ENCODE data around the gene USP44. TPM values are rescaled to one million over a fixed set of nuclear protein-coding genes. Genes with fewer than 3 reads are reported as not detected.

USP44 gene
- total RNA-seq, 1 experiment from 2014 or later = 0.45 TPM

DNA sequence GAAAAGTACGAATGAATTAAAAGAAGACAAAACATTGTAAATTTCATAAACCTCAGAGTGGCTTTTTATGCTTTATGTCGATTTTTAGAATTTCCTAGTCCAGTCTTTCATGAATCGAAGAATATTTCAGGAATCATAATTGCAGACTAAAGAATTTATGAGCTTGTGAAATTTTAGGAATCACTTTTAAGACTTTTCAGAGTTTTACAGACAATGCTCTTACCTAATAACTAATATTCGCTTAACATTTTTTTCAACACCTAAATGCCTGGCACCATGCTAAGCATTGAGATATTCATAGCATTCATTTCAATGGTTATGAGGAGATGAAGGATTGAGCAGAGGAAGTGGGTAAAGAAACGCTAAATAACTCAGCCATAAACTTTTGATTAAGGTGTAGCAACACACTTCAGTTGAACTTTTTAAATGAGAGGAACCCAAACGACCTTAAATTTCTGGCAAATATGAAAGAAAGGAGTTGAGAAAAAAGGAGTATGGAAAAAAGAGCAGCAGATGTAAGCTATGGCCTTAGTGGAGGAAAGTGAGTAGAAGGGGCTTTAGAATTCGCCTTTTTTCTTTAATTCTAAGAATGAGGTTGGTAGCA lies 739 bp upstream of the USP44 start:
- in situ Hi-C loops (cut with HindIII; ENCODE audit: low pct_unique_long_range_greater_than_20kb, low sequenced_read_pairs) = no loop called here
- no peak for DNase-seq (ENCODE audit: low read depth, low spot score)

DNA sequence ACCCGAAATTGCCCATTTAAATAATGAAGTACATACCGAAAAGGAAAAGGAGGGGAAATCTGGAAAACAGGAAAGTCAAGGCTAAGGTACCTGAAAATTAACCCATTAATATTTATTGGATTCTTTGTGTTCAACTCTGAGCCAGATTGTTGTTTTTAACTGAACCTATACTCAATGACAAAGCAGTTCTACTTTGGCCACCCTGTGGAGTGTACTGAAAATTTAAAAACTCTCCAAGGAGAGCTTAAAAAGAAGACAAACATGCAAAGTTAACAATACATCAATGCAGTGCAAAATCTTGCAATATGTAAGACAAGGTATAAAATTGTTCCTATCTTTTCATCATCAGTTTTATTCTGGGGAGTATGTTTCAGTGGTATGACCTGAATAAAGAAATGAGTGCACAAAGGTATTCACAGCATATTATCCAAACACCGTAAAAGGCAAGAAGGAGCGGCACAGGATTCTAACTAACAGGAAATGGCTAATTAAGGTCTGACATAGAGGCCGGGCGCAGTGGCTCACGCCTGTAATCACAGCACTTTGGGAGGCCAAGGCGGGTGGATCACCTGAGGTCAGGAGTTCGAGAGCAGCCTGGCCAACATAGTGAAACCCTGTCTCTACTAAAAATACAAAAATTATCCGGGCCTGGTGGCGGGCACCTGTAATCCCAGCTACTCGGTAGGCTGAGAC lies 1.7 kb downstream of the USP44 start:
- in situ Hi-C loops (cut with HindIII; ENCODE audit: low pct_unique_long_range_greater_than_20kb, low sequenced_read_pairs) = no loop called here
- DNase-seq (ENCODE audit: low read depth, low spot score) = no peak

DNA sequence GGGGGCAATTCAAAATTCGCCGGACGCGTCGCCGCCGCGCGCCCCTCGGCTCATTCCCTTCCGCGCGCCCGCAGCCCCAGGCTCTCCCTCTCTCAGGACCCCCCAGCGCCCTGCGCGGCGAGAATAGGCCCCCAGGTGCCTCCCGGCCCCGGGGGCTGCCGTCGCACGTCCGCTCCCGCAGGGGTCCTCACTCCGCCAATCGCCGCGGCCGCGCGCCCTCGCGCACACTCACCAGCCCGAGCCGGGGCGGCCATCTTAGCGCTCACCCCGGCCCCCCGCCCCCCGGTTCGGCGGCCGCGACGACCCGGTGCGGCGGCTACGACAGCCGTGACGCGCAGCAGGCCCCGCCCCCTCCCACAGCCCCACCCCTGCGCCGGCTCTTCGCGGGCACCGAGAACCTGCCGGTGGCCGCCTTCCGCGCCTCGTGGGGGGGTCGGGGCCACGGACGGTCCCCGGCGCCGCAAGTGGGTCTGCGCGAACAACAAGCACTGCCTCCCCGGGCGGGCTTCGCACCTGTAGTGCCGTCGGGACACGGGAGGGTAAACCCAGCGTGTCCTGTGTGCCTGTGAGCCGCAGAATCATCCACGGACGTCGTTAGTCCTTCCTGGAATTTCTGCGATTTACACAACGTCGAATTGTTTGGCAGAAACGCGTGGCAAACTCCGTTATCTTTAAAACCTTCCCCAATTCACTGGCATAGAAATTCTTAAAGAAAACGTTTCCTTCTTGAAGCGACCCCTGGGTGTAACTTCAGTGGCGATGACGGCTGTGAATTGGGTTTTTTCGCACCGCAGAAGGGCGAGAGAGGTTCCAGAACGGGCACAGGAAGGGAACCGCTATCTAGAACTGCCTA lies 2.5 kb downstream of the USP44 start:
- no peak for DNase-seq (ENCODE audit: low read depth, low spot score)
- in situ Hi-C loops (cut with HindIII; ENCODE audit: low pct_unique_long_range_greater_than_20kb, low sequenced_read_pairs) = no loop called here

DNA sequence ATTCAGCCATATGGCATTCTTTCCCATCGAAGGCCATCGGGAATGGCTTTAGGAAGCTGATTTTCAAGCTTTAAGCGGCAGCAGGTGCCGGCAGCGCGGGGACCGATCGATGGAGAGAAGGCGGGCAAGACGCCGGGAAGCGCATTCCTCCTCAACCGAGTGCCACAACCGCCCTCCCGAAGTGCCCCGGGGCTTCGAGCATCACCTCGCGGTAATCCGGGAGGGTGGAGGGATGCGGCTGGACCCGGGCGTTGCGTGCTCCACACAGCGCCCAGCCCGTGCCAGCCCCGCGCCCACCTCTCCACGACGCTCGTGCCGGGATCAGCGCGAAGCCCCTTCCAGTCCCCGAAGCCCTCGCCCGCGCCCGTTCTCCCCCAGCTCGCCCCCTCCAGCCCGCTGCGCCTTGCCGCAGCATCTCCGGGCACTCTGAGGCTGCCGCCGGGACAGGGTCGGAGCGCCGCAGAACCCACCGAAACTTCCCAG lies 3.2 kb downstream of the USP44 start:
- in situ Hi-C loops (cut with HindIII; ENCODE audit: low pct_unique_long_range_greater_than_20kb, low sequenced_read_pairs) = no loop called here
- DNase-seq (ENCODE audit: low read depth, low spot score) = no peak

DNA sequence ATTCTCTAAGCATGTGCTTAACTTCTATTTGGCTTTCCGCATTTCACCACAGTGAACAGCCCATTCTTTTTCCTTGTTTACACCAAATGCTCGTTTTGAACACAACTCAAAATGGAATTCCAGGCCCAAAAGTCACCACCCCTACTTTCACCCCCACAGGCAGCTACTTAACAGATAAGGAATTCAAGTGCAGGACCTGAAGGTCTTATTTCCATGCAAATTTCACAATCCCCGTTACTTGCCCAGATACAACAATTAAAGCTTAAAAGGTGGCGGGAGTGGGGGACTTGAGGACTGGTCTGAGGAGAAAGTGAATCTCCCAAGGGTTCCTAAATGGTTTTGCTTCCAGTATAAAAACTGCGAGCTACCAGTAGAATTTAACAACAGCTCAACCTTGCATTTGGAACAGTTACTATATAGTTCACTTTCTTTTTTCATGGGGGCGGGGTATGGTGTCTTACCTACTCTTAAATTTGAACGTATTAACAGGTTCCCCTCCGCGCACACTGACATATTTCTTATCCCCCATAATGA lies 3.7 kb downstream of the USP44 start:
- in situ Hi-C loops (cut with HindIII; ENCODE audit: low pct_unique_long_range_greater_than_20kb, low sequenced_read_pairs) = no loop called here
- no peak for DNase-seq (ENCODE audit: low read depth, low spot score)

- DNase-seq (ENCODE audit: low read depth, low spot score) = no peak
- in situ Hi-C loops (cut with HindIII; ENCODE audit: low pct_unique_long_range_greater_than_20kb, low sequenced_read_pairs) = no loop called here
Observed at GRCh38 chr12:95546491-95546813, 4.8 kb downstream of the USP44 start.

- in situ Hi-C loops (cut with HindIII; ENCODE audit: low pct_unique_long_range_greater_than_20kb, low sequenced_read_pairs) = no loop called here
- DNase-seq (ENCODE audit: low read depth, low spot score) = no peak
Observed at GRCh38 chr12:95545731-95546490, 5.4 kb downstream of the USP44 start.

- in situ Hi-C loops (cut with HindIII; ENCODE audit: low pct_unique_long_range_greater_than_20kb, low sequenced_read_pairs) = no loop called here
- no peak for DNase-seq (ENCODE audit: low read depth, low spot score)
Observed at GRCh38 chr12:95545303-95545702, 6.0 kb downstream of the USP44 start.

DNA sequence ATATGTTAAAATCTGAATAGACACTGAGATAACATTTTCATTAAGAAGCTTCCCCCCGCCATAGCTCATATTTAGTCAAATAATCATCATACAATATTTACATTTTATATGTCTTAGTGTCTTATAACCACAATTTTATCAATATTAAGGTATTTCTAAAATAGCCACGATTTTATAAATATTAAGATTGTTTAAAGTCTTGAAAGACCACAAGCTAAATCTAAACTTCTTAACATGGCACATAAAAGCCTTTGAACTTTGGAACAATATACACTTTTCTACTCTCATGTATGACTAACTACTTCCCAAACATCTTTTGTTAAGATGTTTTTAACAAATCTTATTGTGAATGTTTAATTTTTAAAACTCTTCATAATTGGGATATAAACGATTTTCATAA lies 6.5 kb downstream of the USP44 start:
- DNase-seq (ENCODE audit: low read depth, low spot score) = no peak
- in situ Hi-C loops (cut with HindIII; ENCODE audit: low pct_unique_long_range_greater_than_20kb, low sequenced_read_pairs) = no loop called here

DNA sequence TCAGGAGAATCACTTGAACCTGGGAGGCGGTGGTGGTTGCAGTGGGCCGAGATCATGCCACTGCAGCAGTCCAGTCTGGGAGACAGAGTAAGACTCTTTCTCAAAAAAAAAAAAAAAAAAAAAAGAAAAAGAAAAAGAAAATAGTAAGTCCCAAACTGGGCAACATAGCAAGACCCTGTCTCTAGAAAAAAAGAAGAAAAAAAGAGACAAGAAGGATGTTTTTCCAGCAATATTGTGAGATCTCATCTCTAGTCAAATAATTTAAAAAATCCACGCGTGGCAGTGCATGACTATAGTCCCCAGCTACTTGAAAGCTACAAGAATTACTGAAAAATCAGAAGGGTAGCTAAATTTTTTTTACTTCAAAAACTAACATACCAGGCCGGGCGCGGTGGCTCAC lies 8.0 kb downstream of the USP44 start:
- in situ Hi-C loops (cut with HindIII; ENCODE audit: low pct_unique_long_range_greater_than_20kb, low sequenced_read_pairs) = no loop called here
- DNase-seq (ENCODE audit: low read depth, low spot score) = no peak

GRCh38 chr12:95541436-95541835 lies 9.8 kb downstream of the USP44 start:
- in situ Hi-C loops (cut with HindIII; ENCODE audit: low pct_unique_long_range_greater_than_20kb, low sequenced_read_pairs) = no loop called here
- no peak for DNase-seq (ENCODE audit: low read depth, low spot score)

DNA sequence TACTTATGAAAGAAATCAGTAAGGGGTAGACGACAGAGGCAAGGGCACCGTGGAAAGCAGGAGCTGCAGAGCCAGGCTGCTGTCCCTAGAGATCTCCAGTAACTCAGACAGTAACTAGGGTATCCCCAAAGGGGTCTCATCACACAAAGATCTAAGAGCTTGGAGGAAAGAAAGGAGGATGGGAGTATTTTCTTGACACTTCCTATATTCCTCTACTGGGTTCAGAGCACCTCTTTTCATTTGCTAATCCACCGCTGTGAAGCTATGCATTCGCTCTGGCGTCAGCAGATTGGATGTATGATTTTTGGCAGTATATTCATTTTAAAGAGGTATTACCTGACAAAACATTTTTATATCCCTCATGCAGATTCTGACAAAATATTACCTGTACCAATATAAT lies 12.6 kb downstream of the USP44 start:
- in situ Hi-C loops (cut with HindIII; ENCODE audit: low pct_unique_long_range_greater_than_20kb, low sequenced_read_pairs) = no loop called here
- no peak for DNase-seq (ENCODE audit: low read depth, low spot score)

- in situ Hi-C loops (cut with HindIII; ENCODE audit: low pct_unique_long_range_greater_than_20kb, low sequenced_read_pairs) = no loop called here
- no peak for DNase-seq (ENCODE audit: low read depth, low spot score)
Observed at GRCh38 chr12:95538006-95538405, 13.3 kb downstream of the USP44 start.

DNA sequence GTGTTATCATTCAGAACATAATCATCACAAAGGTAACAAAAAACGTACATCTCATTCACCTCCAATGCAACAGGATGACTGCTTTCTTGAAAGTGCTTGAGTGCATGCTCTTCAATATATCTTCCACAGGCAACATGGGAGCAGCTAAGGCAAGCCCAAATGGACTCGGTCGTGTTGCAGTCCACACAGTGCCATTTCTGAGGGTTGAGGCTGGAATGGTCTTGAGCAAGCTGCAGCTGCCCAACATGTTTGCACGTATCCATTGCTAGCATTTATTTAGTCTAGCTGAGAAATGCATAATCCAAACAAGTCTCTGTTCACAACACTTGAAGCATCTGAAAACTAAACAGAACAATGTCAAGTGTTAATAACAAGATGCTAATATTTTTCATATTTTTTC lies 17.3 kb downstream of the USP44 start:
- DNase-seq (ENCODE audit: low read depth, low spot score) = no peak
- in situ Hi-C loops (cut with HindIII; ENCODE audit: low pct_unique_long_range_greater_than_20kb, low sequenced_read_pairs) = no loop called here

DNA sequence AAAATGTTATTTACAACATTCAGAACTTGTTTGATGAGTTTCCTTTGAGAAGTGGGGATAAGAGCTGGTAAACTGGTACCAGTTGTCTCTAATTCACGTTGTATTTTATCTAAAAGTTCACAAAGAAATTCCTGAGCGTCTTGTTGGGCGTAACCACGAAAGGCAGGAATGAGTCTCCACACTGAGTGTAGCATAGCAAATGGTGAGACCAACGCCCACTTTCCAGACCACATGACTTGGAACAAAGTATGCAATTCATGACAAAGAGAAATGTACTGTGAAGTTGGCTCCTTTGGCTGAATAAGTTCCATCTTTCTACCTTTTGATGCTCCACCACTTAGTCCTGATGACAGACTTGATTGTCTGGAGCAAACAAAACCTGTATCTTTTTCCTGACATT lies 18.4 kb downstream of the USP44 start:
- DNase-seq (ENCODE audit: low read depth, low spot score) = peak; percentile 44
- in situ Hi-C loops (cut with HindIII; ENCODE audit: low pct_unique_long_range_greater_than_20kb, low sequenced_read_pairs) = no loop called here

DNA sequence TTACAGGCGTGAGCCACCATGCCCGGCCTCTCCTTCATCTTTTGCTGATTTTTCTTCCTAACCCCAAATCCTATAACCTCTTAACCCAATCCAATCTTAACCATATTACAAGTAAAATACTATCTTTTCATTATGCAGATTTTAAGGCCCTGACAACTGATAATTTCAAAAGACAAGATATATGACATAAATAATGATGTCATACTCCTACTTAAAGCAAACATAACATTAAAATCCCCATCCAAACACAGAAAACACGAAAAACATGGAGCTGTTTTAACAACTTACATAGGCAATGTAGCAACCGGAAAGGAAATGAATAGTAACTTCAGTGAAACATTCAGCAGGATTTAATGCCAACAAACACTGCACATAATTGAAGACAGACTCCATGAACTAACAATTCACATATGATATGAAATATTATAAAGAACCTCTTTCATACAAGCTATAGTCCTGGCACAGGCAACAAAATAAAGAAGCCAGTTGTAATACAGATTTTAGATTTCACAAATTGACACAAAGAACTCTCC lies 21.5 kb downstream of the USP44 start:
- in situ Hi-C loops (cut with HindIII; ENCODE audit: low pct_unique_long_range_greater_than_20kb, low sequenced_read_pairs) = no loop called here

DNA sequence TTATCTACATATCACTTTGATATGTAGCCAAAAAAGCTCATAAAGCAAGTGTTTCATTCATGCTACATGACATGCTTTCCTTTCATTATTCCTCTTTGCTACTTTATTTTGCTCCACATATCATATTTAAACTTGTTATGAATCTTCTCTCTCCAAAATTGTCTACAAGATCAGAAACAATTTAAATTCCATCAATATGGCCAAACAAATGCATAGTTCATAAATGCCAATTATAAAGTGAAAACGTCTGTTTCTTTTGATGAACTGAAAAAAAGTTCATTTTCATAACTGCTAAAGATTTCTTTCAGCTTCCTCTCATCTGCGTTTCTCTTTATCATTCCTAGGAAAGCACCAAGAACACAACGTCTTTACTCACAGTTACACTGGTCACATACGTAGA lies 22.8 kb downstream of the USP44 start:
- in situ Hi-C loops (cut with HindIII; ENCODE audit: low pct_unique_long_range_greater_than_20kb, low sequenced_read_pairs) = no loop called here

More for the DNA sequence above, 21.5 kb downstream of the USP44 start:
- peak; percentile 73 for DNase-seq (ENCODE audit: low read depth, low spot score)

DNA sequence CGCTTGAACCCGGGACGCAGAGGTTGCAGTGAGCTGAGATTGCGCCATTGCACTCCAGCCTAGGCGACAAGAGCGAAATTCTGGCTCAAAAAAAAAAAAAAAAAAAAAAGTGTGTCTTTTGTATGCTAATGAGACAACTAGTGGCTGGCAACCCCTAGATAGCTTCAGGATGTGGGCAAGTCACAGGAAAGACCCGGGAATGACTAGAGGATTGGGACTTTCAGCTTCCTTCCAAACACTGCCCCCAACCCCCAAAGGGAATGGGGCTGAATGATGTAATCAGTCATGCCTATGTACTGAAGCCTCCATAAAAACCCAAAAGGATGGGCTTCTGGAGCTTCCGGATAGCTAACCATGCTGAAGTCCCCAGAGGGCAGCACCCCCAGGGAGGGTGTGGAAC lies 28.6 kb downstream of the USP44 start:
- no peak for DNase-seq (ENCODE audit: low read depth, low spot score)
- in situ Hi-C loops (cut with HindIII; ENCODE audit: low pct_unique_long_range_greater_than_20kb, low sequenced_read_pairs) = no loop called here

More for the DNA sequence above, 22.8 kb downstream of the USP44 start:
- no peak for DNase-seq (ENCODE audit: low read depth, low spot score)

Measured in SK-MEL-5 (cell line).